ENCODE results near the gene SURF4. TPM values are rescaled to one million over a fixed set of nuclear protein-coding genes. Genes with fewer than 3 reads are reported as not detected.
A peak's percentile ranks its signal among the peaks of the same experiment; 100 is the strongest.

The SURF4 gene
- total and polyA plus RNA-seq, 2 of the 13 experiments (the other 11 are each of a cell fraction or from before 2014, with no cell fraction given): 220 to 265 TPM

DNA sequence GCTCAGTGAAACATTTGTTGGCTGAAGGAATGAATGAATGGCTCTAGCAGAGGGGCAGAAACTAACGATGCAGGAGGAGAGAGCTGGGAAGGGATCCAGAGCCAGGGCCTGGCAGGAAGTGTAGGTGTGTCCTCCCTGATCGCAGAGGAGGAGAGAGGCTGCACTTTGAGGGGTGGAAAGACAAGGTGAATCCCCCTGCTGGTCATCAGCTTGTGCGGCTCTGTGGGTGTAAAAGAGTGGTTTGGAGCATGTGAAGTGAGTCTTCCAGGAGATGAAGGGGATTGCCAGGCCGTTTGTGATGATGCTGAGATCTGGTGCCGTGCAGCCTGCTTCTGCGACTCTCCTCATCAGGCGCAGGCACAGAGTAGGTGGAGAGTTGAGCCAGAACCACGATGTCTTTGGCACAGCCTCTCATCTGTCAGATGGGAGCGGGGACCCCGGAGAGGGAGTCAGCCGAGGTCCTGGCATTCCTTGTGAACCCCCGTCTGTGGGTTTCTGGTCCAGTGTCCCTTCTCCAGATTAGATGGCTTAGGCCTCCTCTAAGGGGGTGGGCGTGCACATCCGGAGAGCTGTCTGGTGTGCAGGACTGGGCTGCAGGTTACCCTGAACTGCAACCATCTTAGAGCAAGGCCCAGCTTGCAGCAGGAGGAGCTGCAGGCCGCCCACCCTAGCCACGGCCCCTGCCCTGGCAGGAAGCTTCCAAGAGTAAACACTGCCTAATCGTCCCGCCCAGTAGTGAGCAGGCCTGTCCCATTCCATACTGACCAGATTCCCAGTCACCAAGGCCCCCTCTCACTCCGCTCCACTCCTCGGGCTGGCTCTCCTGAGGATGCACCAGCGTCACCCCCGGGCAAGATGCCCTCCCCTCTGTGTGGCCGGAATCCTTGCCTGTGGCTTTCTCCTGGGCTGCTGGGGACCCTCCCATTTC lies 46.0 kb upstream of the SURF4 start, which contains the start of gene ADAMTS13 (continued):
- TF ChIP-seq, protein P1, sequence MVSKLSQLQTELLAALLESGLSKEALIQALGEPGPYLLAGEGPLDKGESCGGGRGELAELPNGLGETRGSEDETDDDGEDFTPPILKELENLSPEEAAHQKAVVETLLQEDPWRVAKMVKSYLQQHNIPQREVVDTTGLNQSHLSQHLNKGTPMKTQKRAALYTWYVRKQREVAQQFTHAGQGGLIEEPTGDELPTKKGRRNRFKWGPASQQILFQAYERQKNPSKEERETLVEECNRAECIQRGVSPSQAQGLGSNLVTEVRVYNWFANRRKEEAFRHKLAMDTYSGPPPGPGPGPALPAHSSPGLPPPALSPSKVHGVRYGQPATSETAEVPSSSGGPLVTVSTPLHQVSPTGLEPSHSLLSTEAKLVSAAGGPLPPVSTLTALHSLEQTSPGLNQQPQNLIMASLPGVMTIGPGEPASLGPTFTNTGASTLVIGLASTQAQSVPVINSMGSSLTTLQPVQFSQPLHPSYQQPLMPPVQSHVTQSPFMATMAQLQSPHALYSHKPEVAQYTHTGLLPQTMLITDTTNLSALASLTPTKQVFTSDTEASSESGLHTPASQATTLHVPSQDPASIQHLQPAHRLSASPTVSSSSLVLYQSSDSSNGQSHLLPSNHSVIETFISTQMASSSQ (IDR thresholded peaks at IDR 0.05; ENCODE audit: low read depth): no peak
- TF ChIP-seq, protein P1 (CRISPR knock-in tag; IDR thresholded peaks at IDR 0.05; ENCODE audit: borderline replicate concordance): 0 out of 2 replicates have a peak, but pooled peaks have one; percentile 38
- TF ChIP-seq ZNF121 (CRISPR knock-in tag; IDR thresholded peaks at IDR 0.05): peak; percentile 30; the same call in 1 of the 2 replicates
- TF ChIP-seq ZNF275 (CRISPR knock-in tag; IDR thresholded peaks at IDR 0.05; ENCODE audit: borderline replicate concordance): no peak
- TF ChIP-seq MTA1 (CRISPR knock-in tag; IDR thresholded peaks at IDR 0.05; ENCODE audit: borderline replicate concordance): 0 out of 2 replicates have a peak, but pooled peaks have one; percentile 44
- no peak for TF ChIP-seq ZNF407 (CRISPR knock-in tag; IDR thresholded peaks at IDR 0.05; ENCODE audit: not compliant biosample characterization)
- no peak for TF ChIP-seq SP1 (IDR thresholded peaks at IDR 0.05)
- TF ChIP-seq SP1 (CRISPR knock-in tag; IDR thresholded peaks at IDR 0.05): no peak
- peak; percentile 62 for TF ChIP-seq ZFY (CRISPR knock-in tag; IDR thresholded peaks at IDR 0.05)
- no peak for TF ChIP-seq FOXJ3 (CRISPR knock-in tag; IDR thresholded peaks at IDR 0.05; ENCODE audit: borderline replicate concordance)
- peak; percentile 59; the same call in 1 of the 2 replicates for TF ChIP-seq ZFP91 (CRISPR knock-in tag; IDR thresholded peaks at IDR 0.05; ENCODE audit: borderline replicate concordance)
- no peak for TF ChIP-seq SRY (CRISPR knock-in tag; IDR thresholded peaks at IDR 0.05)
